Retinal pigment epithelial cell (primary cell): ENCODE data around the gene RNF169.
"Not testable (repeated sequence)": the region's sequence is repeated elsewhere in the genome, so short reads cannot be mapped to it uniquely, and the experiment has no call there.

Experiments
- DNase-seq: peaks from one replicate; pipeline ENCODE4 v3.0.0-alpha.2; 2010; ENCODE audit warnings: low read depth
- H3K4me3 ChIP-seq: 2 replicates; pipeline ENCODE4 v1.5.1; 2011; ENCODE audit warnings: mild to moderate bottlenecking, low read length, control low read depth, moderate library complexity
- CTCF ChIP-seq: conservative IDR thresholded peaks from 2 replicates; pipeline ENCODE4 v1.5.1; 2011; ENCODE audit warnings: low read depth, low read length, control low read depth, inconsistent platforms

Gene RNF169

GRCh38 chr11:74820763-74821162, 72.1 kb downstream of the RNF169 start:
- TF ChIP-seq CTCF, result no peak
- peak; percentile 98 for DNase-seq
- no peak overlapping the region for H3K4me3 ChIP-seq

GRCh38 chr11:74822170-74822569, 73.5 kb downstream of the RNF169 start:
- TF ChIP-seq CTCF, result no peak
- DNase-seq, result no peak
- H3K4me3 ChIP-seq, result no peak overlapping the region

GRCh38 chr11:74824285-74824982, 75.8 kb downstream of the RNF169 start:
- TF ChIP-seq CTCF, result no peak
- H3K4me3 ChIP-seq, result no peak overlapping the region
- DNase-seq, result no peak

GRCh38 chr11:74825596-74825995, 76.9 kb downstream of the RNF169 start:
- not testable (repeated sequence) for DNase-seq, H3K4me3 ChIP-seq

GRCh38 chr11:74826901-74827300, 78.3 kb downstream of the RNF169 start:
- no peak overlapping the region for H3K4me3 ChIP-seq
- no peak for TF ChIP-seq CTCF
- no peak for DNase-seq

GRCh38 chr11:74837191-74837590, 88.5 kb downstream of the RNF169 start:
- TF ChIP-seq CTCF, result no peak
- no peak for DNase-seq
- no peak overlapping the region for H3K4me3 ChIP-seq

GRCh38 chr11:74838188-74838587, 89.5 kb downstream of the RNF169 start:
- TF ChIP-seq CTCF, result no peak
- H3K4me3 ChIP-seq, result no peak overlapping the region
- DNase-seq, result no peak
